Glutamatergic neuron (in vitro differentiated cells): ENCODE results near the gene ROS1. TPM values are rescaled to one million over a fixed set of nuclear protein-coding genes. Genes with fewer than 3 reads are reported as not detected.

Source experiments
- DNase-seq: peaks from one replicate; pipeline ENCODE4 v3.0.0; 2022
- H3K27ac Mint-ChIP-seq: one replicate; pipeline ENCODE4 v1.8.0; 2020; ENCODE audit warnings: mild to moderate bottlenecking, mixed read lengths, inconsistent platforms; ENCODE audit not compliant: unreplicated experiment
- H3K27me3 Mint-ChIP-seq: one replicate; pipeline ENCODE4 v1.8.0; 2020; ENCODE audit warnings: mild to moderate bottlenecking, moderate library complexity, mixed read lengths, inconsistent platforms; ENCODE audit not compliant: unreplicated experiment
- H3K36me3 Mint-ChIP-seq: one replicate; pipeline ENCODE4 v1.8.0; 2020; ENCODE audit warnings: mild to moderate bottlenecking, mixed read lengths, inconsistent platforms; ENCODE audit not compliant: unreplicated experiment
- H3K4me1 Mint-ChIP-seq: one replicate; pipeline ENCODE4 v1.8.0; 2020; ENCODE audit warnings: mild to moderate bottlenecking, low read depth, mixed read lengths, inconsistent platforms; ENCODE audit not compliant: unreplicated experiment
- H3K4me3 Mint-ChIP-seq: one replicate; pipeline ENCODE4 v1.8.0; 2020; ENCODE audit warnings: mild to moderate bottlenecking, mixed read lengths, inconsistent platforms; ENCODE audit not compliant: unreplicated experiment
- H3K9me3 Mint-ChIP-seq: one replicate; pipeline ENCODE4 v1.8.0; 2020; ENCODE audit warnings: mild to moderate bottlenecking, moderate library complexity, mixed read lengths, inconsistent platforms; ENCODE audit not compliant: unreplicated experiment
- total RNA-seq: library from RNA; stranded (reverse); fragmentation: NEBNext Ultra II Directional; extraction: Animal tissue kit (Norgen Biotek cat#: 25700); gene quantifications from one replicate; pipeline ENCODE4 v1.2.1, GENCODE V29; 2021; ENCODE audit not compliant: unreplicated experiment
- TF ChIP-seq, protein P1 (sequence below): fragments of 200-600 bp; sonication (generic); IDR thresholded peaks from one replicate; pipeline ENCODE4 v1.5.0; 2021; ENCODE audit not compliant: partially characterized antibody, unreplicated experiment

The ROS1 gene
- total RNA-seq, 1 donor from 2014 or later = not detected

DNA sequence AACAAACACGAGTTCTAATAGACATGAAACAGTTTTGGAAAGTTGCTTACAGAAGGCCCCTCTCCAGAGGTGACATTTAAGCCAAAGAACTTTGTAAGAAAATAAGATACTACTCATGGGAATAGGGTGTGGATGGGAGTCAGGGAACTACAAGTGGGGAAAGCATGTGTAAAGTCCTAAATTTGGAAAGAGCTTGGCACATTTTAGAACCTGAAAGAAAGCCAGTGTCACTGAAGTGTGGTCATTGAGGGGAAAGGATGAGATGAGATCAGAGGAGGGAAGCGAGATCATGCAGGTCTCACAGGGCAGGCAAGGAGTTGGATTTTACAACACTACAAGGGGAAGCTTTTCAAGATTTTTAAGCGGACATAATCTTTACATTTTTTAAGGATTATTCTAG, 122.4 kb downstream of the ROS1 start:
- Mint-ChIP-seq H3K27ac (no peak overlapping the region), H3K4me1 (no peaks in the 10 kb centered on the region), H3K4me3 (no peak overlapping the region), H3K27me3 (no peaks in the 10 kb centered on the region), H3K36me3 (no peaks in the 10 kb centered on the region), H3K9me3 (no peaks in the 10 kb centered on the region)
- DNase-seq = no peak
- TF ChIP-seq, protein P1, sequence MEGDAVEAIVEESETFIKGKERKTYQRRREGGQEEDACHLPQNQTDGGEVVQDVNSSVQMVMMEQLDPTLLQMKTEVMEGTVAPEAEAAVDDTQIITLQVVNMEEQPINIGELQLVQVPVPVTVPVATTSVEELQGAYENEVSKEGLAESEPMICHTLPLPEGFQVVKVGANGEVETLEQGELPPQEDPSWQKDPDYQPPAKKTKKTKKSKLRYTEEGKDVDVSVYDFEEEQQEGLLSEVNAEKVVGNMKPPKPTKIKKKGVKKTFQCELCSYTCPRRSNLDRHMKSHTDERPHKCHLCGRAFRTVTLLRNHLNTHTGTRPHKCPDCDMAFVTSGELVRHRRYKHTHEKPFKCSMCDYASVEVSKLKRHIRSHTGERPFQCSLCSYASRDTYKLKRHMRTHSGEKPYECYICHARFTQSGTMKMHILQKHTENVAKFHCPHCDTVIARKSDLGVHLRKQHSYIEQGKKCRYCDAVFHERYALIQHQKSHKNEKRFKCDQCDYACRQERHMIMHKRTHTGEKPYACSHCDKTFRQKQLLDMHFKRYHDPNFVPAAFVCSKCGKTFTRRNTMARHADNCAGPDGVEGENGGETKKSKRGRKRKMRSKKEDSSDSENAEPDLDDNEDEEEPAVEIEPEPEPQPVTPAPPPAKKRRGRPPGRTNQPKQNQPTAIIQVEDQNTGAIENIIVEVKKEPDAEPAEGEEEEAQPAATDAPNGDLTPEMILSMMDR = no peak

DNA sequence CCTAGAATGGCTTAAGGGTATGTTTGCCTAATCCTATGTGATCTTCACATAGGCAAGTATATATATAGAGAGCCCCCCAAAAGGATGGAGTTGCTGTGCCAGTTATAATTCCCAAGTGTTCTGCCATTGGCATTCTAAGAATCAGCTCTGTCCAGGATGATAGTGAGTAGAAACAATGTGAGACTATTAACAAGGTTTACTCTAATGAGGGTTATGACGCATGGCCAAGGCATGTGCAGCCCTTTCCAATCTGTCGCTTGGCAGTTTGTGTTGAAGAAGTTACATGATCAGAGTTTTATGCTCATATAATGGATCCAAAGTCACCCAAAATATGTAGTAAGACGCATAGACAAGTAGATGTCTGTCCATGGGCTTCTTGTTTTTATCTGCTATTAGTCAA, 126.8 kb downstream of the ROS1 start:
- Mint-ChIP-seq H3K27me3 (no peaks in the 10 kb centered on the region), H3K4me1 (no peaks in the 10 kb centered on the region), H3K27ac (no peak overlapping the region), H3K4me3 (no peak overlapping the region), H3K36me3 (no peaks in the 10 kb centered on the region), H3K9me3 (no peaks in the 10 kb centered on the region)
- DNase-seq = no peak
- TF ChIP-seq, protein P1 = no peak

DNA sequence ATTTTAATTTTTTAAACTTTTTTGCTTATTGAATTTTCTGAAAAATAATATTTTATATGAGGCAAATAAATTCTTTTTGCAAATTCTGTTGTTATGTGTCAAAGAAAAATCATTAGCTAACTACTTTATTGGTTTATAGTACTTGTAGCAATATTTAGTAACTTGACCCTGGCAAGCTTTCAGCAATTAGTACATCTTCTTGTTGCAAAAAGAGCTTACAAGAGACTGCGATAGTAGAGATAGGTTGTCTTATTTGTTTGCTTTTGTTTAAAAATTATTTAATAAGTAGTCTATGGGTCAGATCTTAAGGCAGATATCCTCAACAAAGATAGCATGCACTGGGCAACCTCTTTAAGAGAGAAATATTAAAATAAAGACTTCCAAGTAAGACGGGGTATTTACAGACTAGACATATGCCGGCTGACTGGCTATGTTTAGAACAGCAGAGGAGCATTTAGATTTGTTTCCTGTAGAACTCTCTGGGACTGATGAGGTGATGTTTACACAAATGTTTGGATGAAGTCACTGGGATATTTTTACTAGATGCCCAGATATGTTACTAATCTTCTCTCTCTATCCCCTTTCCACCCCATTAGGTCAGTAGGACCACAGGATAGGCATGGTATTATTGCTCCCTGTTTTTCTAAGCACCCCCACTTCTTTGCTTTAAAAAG, 135.4 kb downstream of the ROS1 start:
- TF ChIP-seq, protein P1 = no peak
- H3K27me3 Mint-ChIP-seq = peaks cover 2% of the 10 kb centered on the region
- H3K27ac Mint-ChIP-seq = no peak overlapping the region
- DNase-seq = no peak
- H3K4me3 Mint-ChIP-seq = no peak overlapping the region
- H3K4me1 Mint-ChIP-seq = no peaks in the 10 kb centered on the region
- no peaks in the 10 kb centered on the region for H3K9me3 Mint-ChIP-seq
- no peaks in the 10 kb centered on the region for H3K36me3 Mint-ChIP-seq

DNA sequence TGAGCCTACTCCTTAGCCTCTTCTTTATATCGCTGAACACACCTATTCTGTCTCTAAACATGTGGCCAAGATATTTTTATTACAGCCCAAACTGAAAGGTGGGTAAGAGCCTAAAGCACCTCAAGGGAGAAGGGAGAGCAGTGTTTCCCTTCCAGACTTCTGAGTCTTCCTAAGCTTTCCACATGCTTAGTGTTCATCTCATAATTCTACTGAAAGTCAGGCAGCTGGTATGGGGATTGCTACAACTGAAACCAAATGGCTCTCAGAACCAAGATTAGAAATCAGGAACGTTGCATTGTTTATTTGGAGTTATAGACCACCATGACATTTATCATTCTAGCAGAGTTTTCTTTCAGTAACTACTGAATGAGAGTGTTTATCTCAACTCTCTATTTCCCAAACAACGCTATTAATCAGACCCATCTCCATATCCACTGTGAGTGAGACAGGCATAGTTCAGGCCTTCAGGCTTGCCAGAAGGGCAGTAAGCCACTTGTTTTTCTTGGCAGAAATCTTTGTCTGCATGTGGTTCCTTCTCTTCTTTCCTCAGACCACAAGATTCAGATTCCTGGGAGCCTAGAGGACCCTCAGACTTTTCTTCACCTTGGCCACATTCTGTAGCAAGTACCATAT, 137.5 kb downstream of the ROS1 start:
- DNase-seq = no peak
- Mint-ChIP-seq H3K4me1 (no peaks in the 10 kb centered on the region), H3K27ac (no peak overlapping the region), H3K27me3 (no peaks in the 10 kb centered on the region), H3K9me3 (no peaks in the 10 kb centered on the region), H3K4me3 (no peak overlapping the region), H3K36me3 (no peaks in the 10 kb centered on the region)
- TF ChIP-seq, protein P1 = no peak

DNA sequence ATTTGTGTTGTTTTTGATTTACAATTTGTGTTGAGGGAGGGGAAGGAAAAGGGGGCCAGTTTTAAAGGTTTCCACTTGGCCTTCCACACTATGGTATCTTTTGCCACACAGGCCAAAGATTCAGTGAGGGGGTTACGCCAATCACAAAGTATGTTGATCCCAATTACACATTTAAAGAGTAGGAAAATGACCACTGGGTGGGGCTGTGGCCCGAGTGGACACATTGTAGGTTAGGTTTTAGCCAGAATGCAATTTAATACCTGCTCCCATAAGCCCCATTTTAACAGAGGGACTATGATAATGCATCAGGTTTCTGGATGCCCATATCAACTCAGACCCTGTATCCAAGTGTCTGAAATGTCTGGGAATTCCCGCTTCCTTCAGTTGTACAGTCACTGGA, 144.8 kb downstream of the ROS1 start:
- no peak for DNase-seq
- TF ChIP-seq, protein P1 = no peak
- no peak overlapping the region for H3K4me3 Mint-ChIP-seq
- no peaks in the 10 kb centered on the region for H3K36me3 Mint-ChIP-seq
- no peak overlapping the region for H3K27ac Mint-ChIP-seq
- peaks cover 2% of the 10 kb centered on the region for H3K27me3 Mint-ChIP-seq
- H3K4me1 Mint-ChIP-seq = no peaks in the 10 kb centered on the region
- no peaks in the 10 kb centered on the region for H3K9me3 Mint-ChIP-seq
